Activated CD4-positive, CD25-positive, alpha-beta regulatory T cell treated with anti-CD3 and anti-CD28 coated beads, Interleukin-2, amount 50 U/mL, for 16 hours (primary cell): ENCODE data around the gene NFS1.
"Not testable (repeated sequence)": the region's sequence is repeated elsewhere in the genome, so short reads cannot be mapped to it uniquely, and the experiment has no call there.

ENCODE experiments used
- DNase-seq: peaks from one replicate; pipeline ENCODE4 v3.0.0-alpha.2; 2020; ENCODE audit warnings: low read depth, low spot score

Gene NFS1

DNA sequence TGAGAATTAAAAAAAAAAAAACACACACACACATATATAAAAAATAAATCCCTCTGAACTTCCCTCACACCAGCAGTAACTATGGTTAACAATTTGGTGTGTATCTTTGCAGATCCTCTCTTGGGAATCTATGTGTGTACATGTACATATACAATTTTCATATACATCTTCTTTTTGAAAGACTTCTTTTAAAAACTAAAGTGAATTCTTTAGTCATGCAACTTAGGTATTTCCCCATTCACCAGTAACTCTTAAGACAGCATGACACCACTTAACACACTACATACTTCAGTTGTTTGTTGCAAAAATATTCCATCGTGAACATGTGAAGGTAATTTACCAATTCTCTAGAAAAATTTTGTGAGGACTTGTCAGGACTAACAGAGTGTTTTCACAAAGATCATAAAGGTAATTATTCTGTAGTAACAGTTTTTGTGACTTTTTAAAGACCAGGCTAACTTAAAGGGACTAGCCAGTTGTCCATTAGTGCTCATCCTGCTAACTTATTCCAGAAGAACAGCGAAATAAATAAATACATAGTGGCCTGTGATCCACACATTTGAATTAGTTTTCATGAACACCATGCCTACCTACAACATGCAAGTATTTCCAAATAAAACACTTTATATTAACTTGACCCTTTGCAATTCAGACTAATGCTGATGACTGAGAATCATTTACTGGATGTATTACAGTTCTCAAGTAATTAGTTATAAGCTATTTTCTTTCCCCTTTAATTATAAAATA, 30.9 kb upstream of the NFS1 start:
- DNase-seq: no peak

DNA sequence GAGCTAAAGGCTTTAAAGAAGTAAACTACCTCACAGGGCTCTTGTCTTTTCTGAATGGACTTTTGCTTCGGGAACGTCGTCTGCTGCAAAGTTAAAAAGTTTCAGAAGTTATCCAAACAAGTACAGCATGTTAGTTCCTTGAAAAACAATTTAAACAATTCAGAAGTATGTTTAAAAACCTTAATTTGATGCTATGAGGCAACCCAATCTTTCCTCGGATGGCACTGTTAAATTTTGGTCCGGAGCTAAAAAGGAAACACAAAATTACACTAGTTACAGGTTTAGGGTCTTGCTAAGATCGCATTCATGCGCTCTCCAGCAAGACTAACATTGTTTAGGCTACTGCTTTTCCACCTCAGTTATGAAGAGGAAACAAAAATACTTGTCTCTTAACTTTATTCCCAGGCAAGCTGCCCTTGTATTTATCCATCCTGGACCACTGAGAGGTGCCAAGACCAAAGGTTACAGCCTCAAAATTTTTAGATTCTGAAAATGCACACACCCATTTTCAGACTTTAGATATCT, 30.2 kb upstream of the NFS1 start:
- DNase-seq: no peak

DNA sequence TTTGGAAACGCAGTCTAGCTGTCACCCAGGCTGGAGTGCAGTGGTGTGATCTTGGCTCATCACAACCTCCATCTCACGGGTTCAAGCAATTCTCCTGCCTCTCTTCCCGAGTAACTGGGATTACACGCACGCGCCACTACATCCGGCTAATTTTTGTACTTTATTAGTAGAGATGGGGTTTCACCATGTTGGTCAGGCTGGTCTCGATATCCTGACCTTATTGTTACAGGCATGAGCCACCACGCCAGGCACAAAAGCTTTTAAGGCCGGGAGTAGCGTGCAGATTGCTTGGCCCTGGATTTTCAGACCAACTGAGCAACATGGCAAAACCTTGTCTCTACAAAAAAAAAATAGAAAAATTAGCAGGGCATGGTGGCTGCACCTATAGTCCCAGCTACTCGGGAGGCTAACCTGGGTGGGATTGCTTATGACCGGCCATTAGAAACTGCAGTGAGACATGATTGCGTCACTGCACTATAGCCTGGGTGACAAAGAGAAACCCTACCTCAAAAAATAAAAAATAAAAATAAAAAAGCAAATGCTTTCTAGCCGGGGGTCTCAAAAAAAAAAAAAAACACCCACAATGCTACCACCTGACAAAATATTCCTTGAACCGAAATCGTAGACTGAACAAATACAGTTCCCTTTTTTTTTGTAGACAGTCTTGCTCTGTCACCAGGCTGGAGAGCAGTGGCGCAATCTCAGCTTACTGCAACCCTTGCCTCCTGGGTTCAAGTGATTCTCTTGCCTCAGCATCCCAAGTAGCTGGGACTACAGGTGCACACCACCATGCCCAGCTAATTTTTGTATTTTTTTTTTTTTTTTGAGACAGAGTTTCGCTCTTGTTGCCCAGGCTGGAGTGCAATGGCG, 27.9 kb upstream of the NFS1 start:
- no peak for DNase-seq

DNA sequence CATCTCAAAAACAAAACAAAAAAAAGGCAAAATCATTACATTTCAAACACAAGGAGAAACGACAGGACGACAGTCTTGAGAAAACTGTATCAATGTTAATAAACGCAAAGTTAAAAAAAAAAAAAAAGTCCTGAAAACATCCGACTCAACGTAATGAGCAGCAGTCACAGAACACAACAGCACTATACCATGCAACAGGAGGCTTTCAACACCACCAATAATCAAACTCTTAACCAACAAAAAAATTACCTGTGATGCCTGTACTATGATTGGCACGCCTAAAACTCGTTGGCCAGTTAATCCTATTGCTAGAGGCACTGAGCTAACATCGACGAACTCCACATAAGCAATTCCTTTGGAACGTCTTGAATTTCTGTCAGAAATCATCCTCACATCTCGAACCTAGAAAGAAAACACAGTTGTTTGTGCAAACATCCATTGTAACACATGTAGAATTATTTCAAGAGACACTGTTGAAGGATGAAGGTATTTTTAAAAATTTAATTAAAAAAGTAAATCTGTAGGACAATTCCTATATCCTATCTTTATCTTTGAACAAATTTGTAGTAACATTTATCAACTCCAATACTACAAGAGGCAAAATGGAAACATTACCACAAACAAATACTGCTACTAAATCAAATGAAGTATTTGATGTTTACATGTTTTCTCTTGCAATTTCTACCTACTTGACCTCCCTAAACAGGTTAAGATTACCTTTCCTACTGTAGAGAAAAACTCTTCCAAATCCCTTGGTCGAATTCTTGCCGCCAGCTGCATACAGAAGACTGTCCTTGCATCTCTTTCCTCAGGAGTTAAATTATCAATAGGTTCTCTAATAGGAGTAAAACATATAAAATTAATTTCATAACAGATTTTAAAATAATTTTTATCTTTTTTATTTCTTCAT, 25.4 kb upstream of the NFS1 start:
- no peak for DNase-seq

DNA sequence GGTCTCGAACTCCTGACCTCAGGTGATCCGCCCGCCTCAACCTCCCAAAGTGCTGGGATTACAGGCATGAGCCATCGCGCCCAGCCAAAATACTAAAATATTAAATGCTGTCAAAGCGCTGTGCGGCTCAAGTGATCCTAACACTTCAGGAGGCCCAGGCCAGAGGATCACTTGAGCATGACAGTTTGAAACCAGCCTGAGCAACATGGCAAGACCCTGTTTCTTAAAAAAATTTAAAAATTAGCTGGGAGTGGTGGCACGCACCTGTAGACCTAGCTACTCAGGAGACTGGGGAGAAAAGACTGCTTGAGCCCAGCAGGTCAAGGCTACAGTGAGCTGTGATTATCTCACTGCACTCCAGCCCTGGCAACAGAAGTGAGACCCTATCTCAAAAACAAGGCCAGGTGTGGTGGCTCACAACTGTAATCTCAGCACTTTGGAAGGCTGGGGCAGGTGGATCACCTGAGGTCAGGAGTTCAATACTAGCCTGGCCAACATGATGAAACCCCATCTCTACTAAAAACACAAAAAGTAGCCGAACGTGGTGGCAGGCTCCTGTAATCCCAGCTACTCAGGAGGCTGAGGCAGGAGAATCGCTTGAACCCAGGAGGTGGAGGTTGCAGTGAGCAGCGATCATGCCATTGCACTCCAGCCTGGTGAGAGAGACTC, 24.6 kb upstream of the NFS1 start:
- not testable (repeated sequence) for DNase-seq

DNA sequence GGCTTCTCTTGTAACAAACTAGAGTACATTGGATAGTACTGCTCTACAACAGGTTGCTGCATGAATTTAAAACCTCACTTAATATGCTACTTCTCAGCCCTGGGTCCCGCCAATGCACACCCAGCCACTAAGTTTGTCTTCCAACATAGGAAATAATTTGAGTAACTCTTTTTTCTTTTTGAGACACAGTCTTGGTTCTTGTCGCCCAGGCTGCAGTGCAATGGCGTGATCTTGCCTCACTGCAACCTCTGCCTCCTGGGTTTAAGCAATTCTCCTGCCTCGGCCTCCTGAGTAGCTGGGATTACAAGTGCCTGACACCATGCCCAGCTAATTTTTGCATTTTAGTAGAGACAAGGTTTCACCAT, 24.1 kb upstream of the NFS1 start:
- DNase-seq: not testable (repeated sequence)

DNA sequence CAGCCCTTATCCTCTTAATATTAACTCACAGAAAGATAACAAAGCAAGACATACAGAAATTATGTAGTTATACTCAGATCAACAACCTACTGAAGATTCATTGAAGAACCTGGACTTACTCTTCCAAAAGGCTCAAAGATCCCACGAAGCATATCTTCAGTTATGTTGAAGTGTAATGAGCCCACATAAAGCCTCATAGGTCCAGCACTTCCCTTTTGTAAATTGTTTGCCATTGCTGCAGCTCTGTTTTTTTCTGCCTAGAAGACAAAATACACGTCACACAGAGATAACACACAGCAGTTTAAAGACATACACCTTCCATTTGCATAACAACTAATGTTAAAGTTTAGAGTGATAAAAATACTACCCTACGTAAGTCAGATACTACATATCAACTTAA, 22.5 kb upstream of the NFS1 start:
- no peak for DNase-seq

DNA sequence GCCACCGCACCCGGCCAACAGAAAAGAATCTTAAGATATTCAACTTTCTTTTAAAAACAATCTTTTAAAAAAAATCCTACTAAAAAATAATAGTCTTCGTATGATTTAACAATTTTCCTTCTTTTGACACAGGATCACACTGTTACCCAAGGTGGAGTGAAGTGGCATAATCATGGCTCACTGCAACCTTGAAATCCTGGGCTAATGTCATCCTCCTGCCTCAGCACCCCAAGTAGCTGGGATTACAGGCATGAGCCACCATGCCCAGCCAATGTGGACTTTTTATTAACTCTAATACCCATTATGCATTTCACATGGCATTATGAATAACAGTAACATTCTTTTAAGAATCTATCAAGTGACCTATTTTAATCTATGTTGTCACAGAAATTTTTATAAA, 22.1 kb upstream of the NFS1 start:
- DNase-seq: no peak

DNA sequence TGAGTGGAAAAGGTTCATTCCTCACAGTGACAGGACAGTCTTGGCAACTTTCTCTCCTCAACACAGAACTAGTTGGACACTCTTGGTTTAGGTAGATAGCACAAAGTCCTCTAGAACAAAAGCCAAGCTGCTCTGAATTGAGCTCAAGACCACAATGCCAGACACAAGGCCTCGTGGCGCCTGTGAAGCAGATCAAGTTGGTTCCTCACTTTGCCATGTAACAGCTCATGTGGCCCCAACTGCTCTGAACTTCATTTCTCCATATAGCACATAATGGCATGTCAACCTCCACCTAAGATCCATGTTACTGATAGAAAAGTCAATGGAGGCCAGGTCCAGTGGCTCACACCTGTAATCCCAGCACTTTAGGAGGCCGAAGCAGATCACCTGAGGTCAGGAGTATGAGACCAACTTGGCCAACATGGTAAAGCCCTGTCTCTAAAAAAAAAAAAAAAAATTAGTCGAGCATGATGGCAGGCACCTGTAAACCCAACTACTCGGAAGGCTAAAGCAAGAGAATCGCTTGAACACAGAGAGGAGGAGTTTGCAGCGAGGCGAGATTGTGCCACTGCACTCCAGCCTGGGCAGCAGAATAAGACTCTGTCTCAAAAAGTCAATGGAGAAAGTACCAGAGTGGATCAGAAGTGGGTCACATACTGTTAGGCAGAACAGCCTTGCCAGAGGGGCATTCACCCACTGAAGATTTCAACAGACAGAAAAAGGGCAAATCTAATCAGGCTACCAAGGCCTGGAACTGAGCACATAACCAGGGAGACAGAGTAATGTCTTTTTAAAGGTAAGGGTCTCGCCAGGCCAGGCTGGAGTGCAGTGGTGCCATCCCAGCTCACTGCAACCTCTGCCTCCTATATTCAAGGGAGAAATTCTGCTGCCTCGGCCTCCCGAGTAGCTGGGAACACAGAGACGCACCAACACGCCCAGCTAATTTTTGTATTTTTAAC, 21.3 kb upstream of the NFS1 start:
- DNase-seq: no peak

DNA sequence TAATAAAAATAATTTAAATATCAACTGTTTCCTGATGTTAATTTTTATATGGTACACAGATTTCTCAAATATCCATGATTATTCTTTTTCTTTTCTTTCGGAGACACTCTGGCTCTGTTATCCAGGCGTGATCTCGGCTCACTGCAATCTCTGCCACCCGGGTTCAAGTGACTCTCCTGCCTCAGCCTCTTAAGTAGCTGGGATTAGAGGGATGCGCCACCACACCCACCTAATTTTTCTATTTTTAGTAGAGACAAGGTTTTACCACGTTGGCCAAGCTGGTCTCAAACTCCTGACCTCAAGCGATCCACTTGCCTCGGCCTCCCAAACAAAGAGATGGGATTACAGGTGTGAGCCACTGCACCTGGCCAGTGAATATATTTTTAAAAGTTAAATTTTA, 20.6 kb upstream of the NFS1 start:
- DNase-seq: no peak

DNA sequence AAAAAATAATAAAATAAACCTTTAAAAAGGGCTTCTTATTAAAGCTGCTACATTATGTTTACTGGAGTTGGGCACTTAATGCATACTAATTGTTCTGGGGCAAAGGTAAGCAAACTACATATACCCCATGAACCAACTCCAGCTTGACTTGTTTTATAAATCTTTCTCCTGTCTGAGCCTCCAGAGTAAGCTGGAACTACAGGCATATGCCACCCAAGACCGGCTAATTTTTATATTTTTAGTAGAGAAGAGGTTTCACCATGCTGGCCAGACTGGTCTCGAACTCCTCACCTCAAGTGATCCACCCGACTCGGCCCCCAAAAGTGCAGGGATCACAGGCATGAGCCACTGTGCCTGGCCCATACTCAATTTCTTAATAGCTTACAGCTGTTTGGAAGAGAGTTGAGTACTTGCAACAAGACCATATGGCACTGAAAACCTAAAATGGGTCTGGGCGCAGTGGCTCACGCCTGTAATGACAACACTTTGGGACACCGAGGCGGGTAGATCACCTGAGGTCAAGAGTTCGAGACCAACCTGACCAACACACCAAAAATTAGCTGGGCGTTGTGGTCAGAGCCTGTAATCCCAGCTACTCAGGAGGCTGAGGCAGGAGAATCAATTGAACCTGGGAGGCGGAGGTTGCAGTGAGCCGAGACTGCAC, 20.0 kb upstream of the NFS1 start:
- DNase-seq: no peak

DNA sequence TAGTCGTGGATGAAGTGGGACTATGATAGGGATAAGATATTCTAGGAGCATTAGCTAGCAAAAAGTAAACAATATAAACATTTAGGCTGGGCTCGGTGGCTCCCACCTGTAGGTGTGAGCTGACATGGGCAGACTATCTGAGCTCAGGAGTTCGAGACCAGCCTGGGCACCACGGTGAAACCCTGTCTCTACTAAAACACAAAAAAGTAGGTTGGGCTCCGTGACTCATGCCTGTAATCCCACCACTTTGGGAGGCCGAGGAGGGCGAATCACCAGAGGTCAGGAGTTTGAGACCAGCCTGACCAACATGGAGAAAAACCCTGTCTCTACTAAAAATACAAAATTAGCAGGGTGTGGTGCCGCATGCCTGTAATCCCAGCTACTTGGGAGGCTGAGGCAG, 19.2 kb upstream of the NFS1 start:
- not testable (repeated sequence) for DNase-seq

DNA sequence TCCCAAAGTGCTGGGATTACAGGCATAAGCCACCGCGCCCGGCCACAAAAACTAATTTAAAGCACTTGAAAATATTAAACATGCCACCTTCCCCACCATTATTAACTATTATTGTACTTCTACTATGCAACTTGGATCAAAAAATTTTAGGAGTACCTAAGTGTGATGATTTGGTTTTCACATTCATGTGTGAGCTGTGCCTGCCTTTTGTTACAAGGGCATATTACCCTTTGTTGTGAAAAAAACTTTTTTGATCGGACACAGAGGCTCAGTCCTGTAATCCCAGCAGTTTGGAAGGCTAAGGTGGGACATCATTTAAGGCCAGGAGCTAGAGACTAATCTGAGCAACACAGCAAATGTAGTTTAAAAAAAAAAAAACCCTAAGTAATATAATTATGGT, 17.2 kb upstream of the NFS1 start:
- no peak for DNase-seq

DNA sequence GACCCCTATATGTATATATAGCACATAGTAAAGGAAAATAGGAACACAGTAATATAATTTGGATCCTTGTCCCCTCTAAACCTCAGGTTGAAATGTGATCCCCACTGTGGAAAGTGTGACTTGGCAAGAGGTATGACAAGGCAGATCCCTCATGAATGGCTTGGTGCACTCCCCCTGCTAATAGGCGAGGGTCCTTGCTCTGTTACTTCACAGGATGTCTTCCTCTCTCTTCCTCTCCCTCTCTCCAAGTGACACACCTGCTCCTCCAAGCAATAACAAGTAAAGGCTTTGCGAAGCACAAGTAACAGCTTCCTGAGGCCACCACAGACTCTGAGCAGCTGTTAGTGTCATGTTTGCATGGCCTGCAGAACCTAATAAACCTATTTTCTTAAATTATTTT, 16.5 kb upstream of the NFS1 start:
- DNase-seq: no peak

DNA sequence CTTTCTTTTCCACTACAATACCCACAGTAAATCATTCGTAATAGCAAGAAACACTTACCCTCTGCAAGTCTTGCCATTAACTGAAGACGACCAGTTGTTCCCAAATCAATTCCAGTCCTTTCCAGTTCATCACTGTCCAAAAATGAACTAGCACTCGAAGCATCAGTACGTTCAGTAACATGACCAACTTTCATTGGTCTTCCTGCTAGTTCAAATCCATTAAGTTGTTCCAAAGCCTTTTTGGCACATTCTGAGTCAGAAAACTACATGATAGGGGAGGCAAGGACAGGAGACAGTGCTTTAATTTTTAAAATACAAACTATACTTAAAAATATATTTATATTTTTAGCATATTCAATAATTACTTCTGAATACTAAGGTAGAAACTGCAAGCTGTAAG, 15.0 kb upstream of the NFS1 start:
- no peak for DNase-seq

DNA sequence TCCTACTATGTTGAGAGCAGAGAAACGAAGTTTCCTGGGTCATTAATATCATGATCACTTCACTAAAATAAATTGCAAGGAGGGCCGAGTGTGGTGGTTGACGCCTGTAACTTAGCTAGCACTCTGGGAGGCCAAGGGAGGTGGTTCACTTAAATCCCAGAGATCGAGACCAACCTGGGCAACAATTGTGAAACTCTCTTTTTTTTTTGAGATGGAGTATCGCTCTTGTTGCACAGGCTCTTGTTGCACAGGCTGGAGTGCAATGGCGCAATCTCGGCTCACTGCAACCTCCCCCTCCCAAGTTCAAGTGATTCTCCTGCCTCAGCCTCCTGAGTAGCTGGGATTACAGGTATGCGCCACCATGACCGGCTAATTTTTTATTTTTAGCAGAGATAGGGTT, 14.0 kb upstream of the NFS1 start:
- not testable (repeated sequence) for DNase-seq

DNA sequence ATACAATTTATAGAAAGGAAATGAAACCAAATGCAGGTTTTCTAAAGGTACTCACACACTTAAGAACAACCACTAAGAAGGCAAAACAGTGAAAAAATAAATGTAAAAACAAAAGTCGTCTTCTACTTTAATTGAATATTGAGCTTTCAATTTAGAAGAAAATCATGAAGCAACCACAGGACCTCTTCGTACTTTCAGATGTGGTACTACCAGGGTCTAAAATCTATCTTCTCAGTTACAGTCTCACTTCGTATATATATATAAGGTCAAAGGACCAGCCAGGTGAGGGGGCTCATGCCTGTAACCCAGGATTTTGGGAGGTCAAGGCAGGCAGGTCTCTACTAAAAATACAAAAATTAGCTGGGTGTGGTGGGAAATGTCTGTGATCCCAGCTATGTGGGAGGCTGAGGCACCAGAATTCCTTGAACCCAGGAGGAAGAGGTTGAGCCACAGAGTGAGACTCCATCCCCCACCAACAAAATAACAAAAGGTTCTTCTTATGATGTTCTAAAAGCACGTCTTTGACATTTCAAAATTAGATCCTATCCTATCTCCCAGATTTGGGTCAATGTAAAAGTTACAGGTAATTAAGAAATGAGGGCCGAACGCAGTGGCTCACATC, 12.5 kb upstream of the NFS1 start:
- no peak for DNase-seq

DNA sequence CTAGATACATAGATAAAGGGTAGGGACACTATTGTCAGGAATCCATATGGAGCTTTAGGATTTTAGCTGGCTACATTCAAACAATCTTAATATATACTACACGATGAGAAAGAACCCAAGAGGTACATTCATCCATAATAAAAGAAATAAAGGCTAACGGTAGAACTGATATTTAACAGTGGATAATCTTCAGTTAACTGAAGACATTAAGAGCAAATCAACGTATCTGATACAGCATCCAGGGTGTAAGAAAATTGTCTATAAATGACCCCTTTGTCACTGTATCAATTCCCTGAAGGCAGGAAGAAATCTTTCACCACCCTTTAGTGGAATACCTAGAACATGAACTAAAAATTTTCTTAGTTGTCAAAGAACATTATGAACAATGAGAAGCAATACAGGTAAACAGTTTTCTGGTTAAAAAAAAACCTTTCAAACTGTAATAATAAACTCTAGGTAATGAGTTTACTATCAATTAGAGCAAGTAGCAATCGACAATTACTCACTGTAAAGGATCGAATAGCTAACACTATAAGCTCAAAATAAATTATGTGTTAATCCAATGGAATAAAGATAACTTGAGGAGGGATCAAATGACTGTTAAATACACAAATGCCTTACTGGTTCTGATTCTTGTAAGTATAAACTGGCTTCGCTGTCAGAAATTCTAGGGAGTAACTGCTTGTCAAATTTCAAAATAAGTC, 11.9 kb upstream of the NFS1 start:
- no peak for DNase-seq

DNA sequence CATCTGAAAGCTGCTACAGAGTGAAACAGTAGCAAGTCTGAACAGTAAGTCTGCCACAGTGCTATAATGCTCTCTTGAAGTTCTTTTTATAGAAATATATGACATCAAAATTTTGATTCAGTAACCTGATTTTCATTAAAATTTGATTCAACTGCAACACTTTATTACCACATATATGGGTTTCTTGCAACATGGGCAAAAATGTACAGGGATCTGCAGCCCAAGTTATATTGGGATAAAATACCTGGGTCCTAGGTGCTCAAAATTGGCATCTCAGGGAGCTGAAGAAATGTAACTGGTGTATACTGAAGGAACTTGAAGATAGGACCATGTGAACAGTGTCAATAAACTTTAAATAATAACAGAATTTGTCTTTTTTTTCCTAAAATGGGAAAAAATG, 10.9 kb upstream of the NFS1 start:
- no peak for DNase-seq
